Kidney (tissue), 14 donors: ENCODE measurements around the gene HSPB8. TPM values are rescaled to one million over a fixed set of nuclear protein-coding genes. Genes with fewer than 3 reads are reported as not detected.

ENCODE experiments used
- DNase-seq, 5 donors: peaks; one replicate each; pipeline ENCODE4 v3.0.0-alpha.2; 2013 to 2020
- FAIRE-seq: peaks from 2 replicates; lab custom pipeline; 2012; peaks lifted over from hg19 to GRCh38; lab: Jason Lieb, UNC
- H3K27ac ChIP-seq, 2 donors: one replicate each; pipeline ENCODE4 v1.7.0; 2013; ENCODE audit warnings: low read depth in 2 of 2, low read length in 2 of 2, inconsistent platforms in 1 of 2
- H3K27me3 ChIP-seq: one replicate; pipeline ENCODE4 v1.7.1; 2013; ENCODE audit warnings: low read length, inconsistent platforms; ENCODE audit not compliant: control insufficient read depth, insufficient read depth
- H3K36me3 ChIP-seq, 3 donors: one replicate each; pipeline versions ENCODE4 v1.7.0 to v1.7.1; 2013; ENCODE audit warnings: low read length in 3 of 3, control low read depth in 1 of 3, inconsistent platforms in 1 of 3; ENCODE audit not compliant: insufficient read depth in 3 of 3, control insufficient read depth in 2 of 3
- H3K4me1 ChIP-seq, 3 donors: one replicate each; pipeline versions ENCODE4 v1.7.0 to v1.7.1; 2013; ENCODE audit warnings: low read length in 3 of 3, inconsistent platforms in 1 of 3, low read depth in 1 of 3; ENCODE audit not compliant: control insufficient read depth in 2 of 3, insufficient read depth in 2 of 3
- H3K4me3 ChIP-seq, 3 donors: one replicate each; pipeline versions ENCODE4 v1.7.0 to v1.8.1; 2013; ENCODE audit warnings: low read length in 3 of 3, control low read depth in 1 of 3, inconsistent platforms in 1 of 3
- H3K9ac ChIP-seq, 3 donors: one replicate each; pipeline versions ENCODE4 v1.7.0 to v1.7.1; 2013; ENCODE audit warnings: low read length in 3 of 3, control low read depth in 1 of 3, inconsistent platforms in 1 of 3
- H3K9me3 ChIP-seq, 3 donors: one replicate each; pipeline versions ENCODE4 v1.7.0 to v1.7.1; 2013; ENCODE audit warnings: low read length in 3 of 3, control low read depth in 1 of 3, inconsistent platforms in 1 of 3; ENCODE audit not compliant: control insufficient read depth in 2 of 3, insufficient read depth in 1 of 3
- CTCF ChIP-seq: IDR thresholded peaks from 3 replicates; pipeline ENCODE4 v1.5.1; 2012; ENCODE audit warnings: mild to moderate bottlenecking, moderate library complexity, borderline replicate concordance; ENCODE audit not compliant: insufficient read depth; ENCODE audit errors: extremely low read depth
- intact Hi-C: fragments of 100-400 bp; cut with DNase I; formaldehyde crosslinking; loops from one replicate; pipeline ENCODE4 v1.11.1; 2022
- polyA plus RNA-seq: library from polyadenylated mRNA; stranded (reverse); fragments of 350-450 nt; fragmentation: Illumina TruSeq; extraction: RNeasy Lipid Tissue Mini Kit (QIAGEN cat#74804); gene quantifications from one replicate; pipeline ENCODE4 v1.2.3, GENCODE V29; 2014; ENCODE audit warnings: low read depth, low replicate concordance; ENCODE audit not compliant: insufficient read depth
- total RNA-seq: library from RNA; stranded (reverse); fragmentation: NEBNext Ultra II Directional; extraction: Animal tissue kit (Norgen Biotek cat#: 25700); gene quantifications from one replicate; pipeline ENCODE4 v1.2.1, GENCODE V29; 2021
- donor health status: control.
- donor health status: control.
- donor health status: control.
- donor health status: control.
- donor health status: control.
- donor health status: DM: yes; HTN: yes; CAD: no.
- donor health status: Normal renal cell carcinoma (clear cell type).

Gene HSPB8
- total and polyA plus RNA-seq, 2 donors from 2014 or later: 67.2 to 81.3 TPM

- no peak for TF ChIP-seq CTCF
- Histone ChIP-seq H3K27ac (peak overlapping the region; percentile 88 to 93), H3K36me3 (no peaks in the 10 kb centered on the region), H3K9ac (peak overlapping the region in 2 of 3 donors; percentile 72 to 79), H3K27me3 (no peaks in the 10 kb centered on the region), H3K4me1 (peaks cover 0 to 13% (median 3%) of the 10 kb centered on the region in 3 donors), H3K9me3 (no peaks in the 10 kb centered on the region), H3K4me3 (peak overlapping the region in 2 of 3 donors; percentile 57 to 80)
- FAIRE-seq (no peak), DNase-seq (peak in 3 of 5 donors; percentile 38 to 53 (median 46))
- intact Hi-C loops: no loop called here
Measured at GRCh38 chr12:119179335-119180021, 747 bp downstream of the HSPB8 start.

DNA sequence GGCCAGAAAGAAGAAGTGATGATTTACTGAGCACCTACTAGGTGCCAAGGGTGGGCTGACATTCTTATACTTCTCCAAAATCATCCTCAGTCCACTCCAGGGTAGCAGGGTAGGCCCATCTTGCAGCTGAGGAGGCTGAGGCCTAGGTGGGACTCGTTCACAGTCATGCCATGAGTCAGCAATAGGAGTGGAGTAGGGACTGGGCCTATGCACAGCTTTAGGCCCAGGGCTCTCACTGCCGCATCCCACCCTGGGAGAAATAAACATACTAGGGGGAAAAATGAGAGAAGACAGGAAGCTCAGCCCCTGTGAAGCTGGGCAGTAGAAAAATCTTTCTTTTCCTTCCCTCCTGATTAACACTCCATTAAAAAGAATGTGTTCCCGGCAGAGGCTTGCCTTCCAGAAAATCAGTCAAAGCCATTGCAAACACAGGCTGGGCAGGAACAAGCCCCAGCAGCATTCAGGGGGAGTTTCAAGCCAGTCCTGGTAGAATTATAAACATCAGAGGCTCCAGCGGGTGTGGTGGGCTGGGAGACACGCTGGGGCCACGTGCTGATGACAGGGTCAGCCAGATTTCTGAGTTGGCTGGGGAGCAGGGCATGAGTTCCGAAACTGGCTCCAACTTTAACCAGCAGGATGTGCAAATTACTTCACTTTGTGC lies 1.8 kb downstream of the HSPB8 start:
- DNase-seq: no peak
- H3K9me3 ChIP-seq: no peaks in the 10 kb centered on the region
- FAIRE-seq: no peak
- peak overlapping the region in 2 of 3 donors; percentile 57 to 80 for H3K4me3 ChIP-seq
- H3K4me1 ChIP-seq: peaks cover 0 to 13% (median 3%) of the 10 kb centered on the region in 3 donors
- H3K27me3 ChIP-seq: no peaks in the 10 kb centered on the region
- H3K36me3 ChIP-seq: no peaks in the 10 kb centered on the region
- peak overlapping the region; percentile 88 to 93 for H3K27ac ChIP-seq
- intact Hi-C loops: no loop called here
- TF ChIP-seq CTCF: no peak
- H3K9ac ChIP-seq: peak overlapping the region in 2 of 3 donors; percentile 61 to 79

GRCh38 chr12:119181202-119181601 lies 2.5 kb downstream of the HSPB8 start:
- no peak for TF ChIP-seq CTCF
- DNase-seq (no peak), FAIRE-seq (no peak)
- H3K9ac ChIP-seq: peak overlapping the region in 2 of 3 donors; percentile 4 to 19
- no peaks in the 10 kb centered on the region for H3K27me3 ChIP-seq
- H3K27ac ChIP-seq: peak overlapping the region; percentile 88 to 93
- H3K9me3 ChIP-seq: no peaks in the 10 kb centered on the region
- peak overlapping the region in 2 of 3 donors; percentile 57 to 80 for H3K4me3 ChIP-seq
- no peaks in the 10 kb centered on the region for H3K36me3 ChIP-seq
- peaks cover 0 to 13% (median 3%) of the 10 kb centered on the region in 3 donors for H3K4me1 ChIP-seq
- intact Hi-C loops: no loop called here
